ENCODE results near the gene CCNK. TPM values are rescaled to one million over a fixed set of nuclear protein-coding genes. Genes with fewer than 3 reads are reported as not detected.

The CCNK gene
- 22.7 and 30.9 TPM in 2 replicates for total RNA-seq

GRCh38 chr14:99480917-99481744 lies at the start of gene CCNK:
CCNK (plus strand) TSS chr14:99481409; CDS start chr14:99492678, 11,269 bp downstream.

GRCh38 chr14:99479906-99480869 lies 1.0 kb upstream of the CCNK start, which contains the start of gene SETD3:
SETD3 (minus strand) TSS chr14:99480859; CDS start chr14:99465805, 15,054 bp downstream.

Other genes starting within 250 kb of the CCNK start
- gene BCL11B, start 209.2 kb upstream of the CCNK start, total RNA-seq = under 0.01 TPM in 1 of 2 replicates, not detected in the other
- gene SETD3, start 550 bp upstream of the CCNK start, total RNA-seq = 48.8 and 49.9 TPM in 2 replicates
- gene CCDC85C, start 122.8 kb downstream of the CCNK start, total RNA-seq = 6.0 and 8.0 TPM in 2 replicates
- 4.5 and 11.2 TPM in 2 replicates for gene HHIPL1, start 163.7 kb downstream of the CCNK start, total RNA-seq
- 0.11 and 0.37 TPM in 2 replicates for gene CYP46A1, start 202.9 kb downstream of the CCNK start, total RNA-seq